LoVo (cell line): ENCODE results near the gene CRISP1.
A peak's percentile ranks its signal among the peaks of the same experiment; 100 is the strongest.
"Not testable (repeated sequence)": the region's sequence is repeated elsewhere in the genome, so short reads cannot be mapped to it uniquely, and the experiment has no call there.

Source experiments
- DNase-seq: peaks from one replicate; pipeline ENCODE4 v3.0.0-alpha.2; 2016; ENCODE audit warnings: low spot score

The CRISP1 gene, protein sequence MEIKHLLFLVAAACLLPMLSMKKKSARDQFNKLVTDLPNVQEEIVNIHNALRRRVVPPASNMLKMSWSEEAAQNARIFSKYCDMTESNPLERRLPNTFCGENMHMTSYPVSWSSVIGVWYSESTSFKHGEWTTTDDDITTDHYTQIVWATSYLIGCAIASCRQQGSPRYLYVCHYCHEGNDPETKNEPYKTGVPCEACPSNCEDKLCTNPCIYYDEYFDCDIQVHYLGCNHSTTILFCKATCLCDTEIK

DNA sequence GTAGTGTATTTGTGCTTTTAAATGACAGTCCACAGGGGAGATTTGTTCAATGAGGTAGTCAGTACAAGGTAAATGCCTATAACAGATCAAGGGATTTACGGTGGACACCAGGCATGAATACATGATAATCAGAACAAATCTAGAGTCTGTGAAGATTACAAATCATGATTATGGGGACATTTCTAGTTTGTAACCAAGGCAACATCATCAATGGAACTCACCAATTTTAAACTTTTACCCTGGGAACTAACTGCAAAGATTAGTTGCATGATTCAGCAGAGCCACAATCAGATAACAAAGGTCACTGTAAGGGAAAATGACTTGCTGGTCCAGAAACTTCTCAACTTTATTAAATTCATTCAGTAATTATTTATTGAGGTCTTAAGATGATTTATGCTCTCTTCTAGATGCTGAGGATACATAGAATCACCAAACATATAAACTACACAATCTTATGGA, at the start of gene CRISP1:
CRISP1 (minus strand) TSS at position 51 of the 459 bp plus-strand sequence. CDS start 9,135 bp downstream, outside the sequence.
- no peak for DNase-seq

DNA sequence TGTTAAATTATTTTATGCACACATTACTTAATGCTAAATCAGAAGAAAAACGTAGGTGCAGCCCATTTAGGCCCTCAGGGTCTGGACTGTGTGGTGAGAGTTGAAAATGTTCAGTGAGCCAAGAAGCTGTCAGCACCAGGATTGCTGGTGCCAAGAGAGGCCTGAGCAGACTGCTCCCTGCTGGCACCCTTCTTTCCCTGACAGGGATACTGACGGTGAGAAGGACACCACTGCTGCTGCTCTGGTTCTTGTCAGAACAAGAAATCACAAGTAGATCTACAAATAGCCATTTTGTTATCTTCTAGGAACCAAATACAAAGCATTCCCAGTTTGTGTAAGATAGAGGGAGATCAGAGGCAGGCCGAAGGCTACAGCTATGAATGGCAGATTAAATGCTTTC, 48.7 kb upstream of the CRISP1 start:
- DNase-seq, result no peak

DNA sequence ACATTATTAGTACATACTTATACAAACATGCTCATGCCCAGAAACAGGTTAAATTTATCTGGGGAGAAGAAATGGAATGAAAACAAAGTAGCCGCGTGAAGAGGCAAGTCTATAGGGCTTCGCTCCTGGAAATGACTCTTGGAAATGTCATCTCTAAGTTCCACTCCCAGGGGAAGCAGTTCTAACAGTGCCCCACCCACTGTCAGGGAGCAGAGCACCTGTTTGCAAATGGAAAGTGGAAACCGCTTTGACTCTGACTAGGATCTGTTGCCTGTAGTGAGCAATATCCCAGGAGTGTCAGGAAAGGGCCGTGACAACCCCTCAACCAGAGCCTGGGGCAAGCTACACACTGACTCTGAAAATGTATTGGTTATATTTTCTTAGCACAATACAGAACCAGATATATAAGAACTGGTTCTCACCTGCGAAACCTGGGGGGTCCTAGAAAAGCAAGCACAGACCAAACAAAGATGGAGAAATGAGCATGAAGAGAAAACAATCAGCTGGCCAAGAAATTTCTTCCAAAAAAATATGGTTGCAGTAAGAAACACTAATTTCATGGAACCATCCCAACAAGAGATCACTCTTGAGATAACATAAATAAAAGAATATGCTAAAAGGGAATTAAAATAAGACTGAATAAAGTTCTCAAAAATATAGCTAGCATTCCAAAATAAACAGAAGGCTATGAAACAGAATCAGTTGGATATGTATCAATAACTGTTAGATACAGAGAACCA, 47.5 kb upstream of the CRISP1 start:
- no peak for DNase-seq

DNA sequence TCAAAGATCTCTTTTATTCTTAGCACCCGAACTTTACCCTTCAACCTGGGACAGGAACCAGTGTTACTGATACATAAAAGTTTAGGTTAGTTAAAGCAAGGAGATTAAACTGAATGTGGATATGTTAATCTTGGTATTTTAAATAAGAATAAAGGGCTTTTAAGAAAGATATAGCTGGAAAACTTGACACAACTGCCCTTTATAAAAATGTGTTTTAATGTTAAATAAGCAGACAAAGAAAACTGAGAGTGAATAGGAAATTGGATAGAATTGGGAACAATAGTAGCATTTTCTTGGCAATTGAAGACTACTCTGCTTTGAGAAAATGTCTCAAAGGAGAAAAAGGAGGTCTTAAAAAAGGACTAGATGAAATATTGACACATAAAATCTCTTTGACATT, 45.9 kb upstream of the CRISP1 start:
- no peak for DNase-seq

DNA sequence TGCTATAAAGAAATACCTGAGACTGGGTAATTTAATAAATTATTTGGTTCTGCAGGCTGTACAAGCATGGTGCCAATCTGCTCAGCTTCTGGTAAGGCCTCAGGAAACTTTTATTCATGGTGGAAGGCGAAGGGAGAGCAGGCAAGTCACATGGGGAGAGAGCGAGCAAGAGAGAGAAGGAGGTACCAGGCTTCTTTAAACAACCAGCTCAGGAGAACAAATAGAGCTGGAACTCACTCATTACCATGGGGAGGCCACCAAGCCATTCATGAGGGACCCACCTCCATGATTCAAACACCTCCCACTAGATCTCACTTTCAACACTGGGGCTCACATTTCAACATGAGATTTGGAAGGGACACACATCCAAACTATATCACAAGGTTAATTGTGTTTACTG, 44.9 kb upstream of the CRISP1 start:
- no peak for DNase-seq

DNA sequence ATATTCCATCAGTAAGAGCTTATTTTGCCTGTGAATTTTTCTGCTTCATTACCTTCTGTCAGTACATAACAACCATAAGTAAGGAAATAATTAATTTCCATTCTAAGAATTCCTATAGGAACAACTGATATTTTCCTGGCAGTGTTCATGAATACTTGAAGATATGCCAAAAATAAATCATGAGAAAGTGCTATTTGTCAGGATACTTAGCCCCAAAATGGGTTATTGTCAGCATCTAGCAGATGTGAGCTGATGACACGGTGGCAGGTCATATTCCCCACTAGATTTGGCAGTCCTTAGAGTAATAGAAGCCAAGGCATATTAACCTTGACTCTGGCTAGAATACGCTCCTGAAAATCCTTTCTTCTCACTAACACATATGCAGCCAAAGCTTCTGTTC, 43.2 kb upstream of the CRISP1 start:
- no peak for DNase-seq

DNA sequence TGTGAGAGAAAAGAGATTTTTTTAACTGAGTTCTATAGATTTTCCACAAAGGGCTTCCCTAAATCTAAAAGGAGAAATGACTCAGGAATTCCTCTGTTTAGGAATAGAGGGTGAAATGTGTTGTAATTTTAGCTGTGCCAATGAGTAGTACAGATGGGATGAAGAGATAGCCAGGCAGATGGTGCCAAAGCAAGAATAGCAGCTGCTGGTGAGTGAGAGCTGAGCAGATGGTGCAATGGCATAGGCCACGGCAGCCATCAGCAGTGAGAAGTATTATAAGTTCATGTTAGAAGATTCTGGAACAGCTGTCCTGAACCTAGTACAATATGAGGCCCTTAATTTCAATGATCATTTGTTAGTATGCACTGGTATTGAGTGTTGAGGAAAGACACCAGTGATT, 40.2 kb upstream of the CRISP1 start:
- DNase-seq, result no peak

DNA sequence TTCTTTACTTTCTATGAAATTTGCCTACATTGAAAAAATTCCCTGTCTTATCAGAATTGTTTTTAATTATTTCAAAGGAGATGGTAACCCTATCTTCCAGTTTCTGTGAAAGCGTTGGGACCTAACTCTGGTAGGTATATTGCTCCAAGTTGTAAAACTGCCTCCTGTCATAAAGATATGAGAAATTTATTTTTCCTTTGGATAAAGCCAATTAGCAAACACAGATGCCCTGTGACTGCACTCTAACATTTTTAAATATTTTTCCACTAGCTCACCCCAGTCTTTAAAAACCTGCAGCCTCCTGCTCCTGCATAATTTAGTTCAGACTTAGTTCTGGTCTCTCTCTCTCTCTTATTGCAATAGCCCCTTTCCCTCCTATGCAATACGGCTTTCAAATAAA, 39.0 kb upstream of the CRISP1 start:
- no peak for DNase-seq

DNA sequence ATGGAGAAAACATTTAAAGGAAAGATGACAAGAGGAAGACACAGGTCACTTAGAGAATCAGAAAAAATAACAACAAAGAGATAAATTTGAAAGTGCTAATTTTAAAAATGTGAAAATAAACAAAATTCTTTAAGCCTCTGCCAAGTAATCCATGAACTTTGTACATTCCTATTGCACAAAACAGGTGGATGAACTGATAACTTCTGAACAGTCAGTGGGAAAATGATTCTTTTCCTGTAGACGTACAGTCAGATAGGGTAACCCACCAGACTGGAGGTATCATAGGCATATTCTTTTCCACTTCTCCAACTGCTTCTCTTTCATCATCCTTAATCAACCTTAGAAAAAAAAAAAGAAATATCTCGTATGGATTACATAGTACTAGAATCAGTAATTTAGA, 36.5 kb upstream of the CRISP1 start:
- no peak for DNase-seq

DNA sequence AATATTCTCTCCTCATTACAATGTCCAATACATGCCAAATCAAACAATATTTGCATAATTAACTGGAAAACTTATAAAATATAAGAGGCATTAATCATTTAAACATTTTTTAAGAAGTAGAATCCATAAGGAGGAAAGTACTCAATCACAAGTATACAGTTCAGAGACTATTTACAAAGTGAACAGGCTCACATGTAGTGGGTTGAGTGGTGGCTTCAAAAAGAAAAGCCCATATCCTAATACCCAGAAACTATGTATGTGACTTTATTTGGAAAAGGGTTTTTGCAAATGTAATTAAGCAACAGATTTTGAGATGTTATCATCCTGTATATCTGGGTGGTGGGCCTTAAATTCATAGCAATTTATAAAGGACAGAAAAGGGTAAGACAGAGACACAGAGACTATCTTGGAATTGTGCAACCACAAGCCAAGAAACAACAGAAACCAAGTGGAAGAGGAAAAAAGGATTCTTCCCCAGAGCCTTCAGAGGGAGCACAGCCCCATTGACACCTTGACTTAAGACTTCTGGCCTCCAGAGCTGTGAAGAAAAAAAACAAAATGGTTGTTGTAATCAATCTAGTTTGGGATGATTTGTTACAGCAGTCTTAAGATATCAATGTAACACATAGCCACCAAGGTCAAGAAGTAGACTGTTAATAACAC, 32.7 kb upstream of the CRISP1 start:
- DNase-seq, result no peak

DNA sequence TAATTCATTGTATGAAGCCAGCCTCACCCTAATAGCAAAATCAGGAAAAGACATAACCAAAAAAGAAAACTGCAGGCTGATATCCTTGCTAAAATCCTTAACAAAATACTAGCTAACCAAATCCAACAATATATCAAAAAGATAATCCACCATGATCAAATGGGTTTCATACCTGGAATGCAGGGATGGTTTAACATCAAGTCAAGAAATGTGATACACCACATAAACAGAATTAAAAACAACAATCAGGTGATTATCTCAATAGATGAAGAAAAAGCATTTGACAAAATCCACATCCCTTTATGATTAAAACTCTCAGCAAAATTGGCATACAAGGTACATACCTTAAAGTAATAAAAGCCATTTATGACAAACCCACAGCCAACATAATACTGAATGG, 29.2 kb upstream of the CRISP1 start:
- not testable (repeated sequence) for DNase-seq

DNA sequence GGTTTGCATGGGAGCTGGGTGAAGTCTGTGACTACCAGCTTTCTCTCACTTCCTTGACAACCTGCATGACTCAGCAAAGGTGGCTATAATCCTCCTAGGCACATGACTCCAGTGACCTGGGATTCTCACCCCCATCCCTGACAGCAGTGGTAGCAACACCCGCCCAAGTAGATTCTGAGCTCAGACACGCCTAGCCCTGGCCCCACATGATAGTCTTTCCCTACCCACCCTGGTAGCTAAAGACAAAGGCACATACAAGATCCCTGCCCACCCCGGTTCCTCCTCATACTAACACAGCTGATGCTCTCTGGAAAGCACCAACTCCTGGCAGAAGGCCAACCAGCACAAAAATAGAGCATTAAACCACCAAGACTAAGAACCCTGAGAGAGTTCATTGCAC, 25.9 kb upstream of the CRISP1 start:
- DNase-seq, result peak; percentile 13

DNA sequence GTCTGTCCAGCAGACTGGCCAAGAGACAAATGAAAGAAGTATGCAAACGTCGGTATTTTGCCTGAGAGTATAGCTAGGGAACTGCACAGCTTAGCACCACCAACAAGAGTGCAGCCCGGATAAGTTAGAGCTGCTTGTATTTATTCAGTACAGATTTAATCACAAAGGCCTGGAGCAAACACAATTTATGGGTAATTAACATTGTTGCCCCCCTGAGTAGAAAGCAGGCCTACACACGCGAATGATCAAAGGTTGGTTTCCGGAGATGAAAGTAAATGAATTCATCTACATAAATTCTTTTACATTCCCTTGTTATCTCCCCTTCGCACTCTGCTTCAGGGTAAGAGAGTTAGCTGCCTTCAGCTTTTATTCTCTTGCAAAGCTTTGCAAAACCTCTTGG, 24.7 kb upstream of the CRISP1 start:
- no peak for DNase-seq

DNA sequence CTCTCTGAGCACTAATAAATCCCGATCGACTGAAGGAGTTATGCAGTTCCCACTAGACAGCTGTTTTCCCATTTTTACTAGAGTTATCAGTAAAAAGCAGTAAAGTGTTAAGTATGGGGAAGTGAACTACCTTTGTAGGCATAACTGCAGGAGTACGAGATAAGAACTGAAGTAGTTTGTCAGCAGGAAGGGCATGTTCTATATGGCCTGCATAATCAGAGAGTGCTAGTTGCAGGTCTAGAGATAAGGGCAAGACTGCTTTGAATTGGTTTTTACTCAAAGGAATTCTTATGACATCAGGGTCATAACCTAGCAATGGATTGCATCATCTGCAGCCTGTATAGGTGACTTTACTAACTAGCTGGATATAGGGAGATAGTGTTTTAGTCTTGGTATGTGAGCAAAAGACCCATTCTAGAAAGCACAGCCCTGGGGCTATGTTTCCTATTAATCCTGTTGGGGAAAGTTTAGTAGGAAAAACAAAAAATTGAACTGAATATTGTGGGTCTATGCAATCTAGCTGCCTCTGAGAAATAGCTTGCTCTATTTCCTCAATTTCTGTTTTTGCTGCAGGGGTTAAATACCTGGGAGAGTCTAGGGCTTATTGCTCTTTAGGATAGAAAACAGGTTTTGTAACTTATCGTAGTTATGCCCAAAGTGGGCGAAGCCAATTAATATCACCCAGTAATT, 22.6 kb upstream of the CRISP1 start:
- DNase-seq, result peak; percentile 16

DNA sequence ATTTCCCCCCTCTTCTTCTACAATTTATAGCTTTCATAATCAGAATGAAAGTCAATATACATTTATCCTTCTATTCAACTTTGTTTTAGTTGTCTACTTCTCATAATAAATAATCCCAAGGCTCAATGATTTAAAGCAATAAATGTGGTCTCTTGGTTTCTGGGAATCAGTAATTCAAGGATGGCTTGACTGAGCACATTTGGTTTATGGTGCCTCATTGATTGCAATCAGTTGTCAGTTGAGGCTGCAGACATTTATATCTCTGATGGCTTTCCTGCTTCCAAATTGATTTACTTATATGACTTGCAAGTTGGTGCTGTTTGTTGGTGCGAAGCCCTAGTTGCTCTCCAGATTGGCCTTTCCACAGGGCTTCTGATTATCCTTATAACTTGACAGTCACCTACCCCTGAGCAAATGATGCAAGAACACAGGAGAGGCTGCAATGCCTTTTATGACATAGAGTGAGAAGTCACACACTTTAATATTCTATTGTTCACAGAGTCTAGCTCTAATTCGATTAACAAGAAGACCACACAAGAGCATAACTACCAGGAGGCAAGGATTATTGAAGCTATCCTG, 2.7 kb upstream of the CRISP1 start:
- no peak for DNase-seq

DNA sequence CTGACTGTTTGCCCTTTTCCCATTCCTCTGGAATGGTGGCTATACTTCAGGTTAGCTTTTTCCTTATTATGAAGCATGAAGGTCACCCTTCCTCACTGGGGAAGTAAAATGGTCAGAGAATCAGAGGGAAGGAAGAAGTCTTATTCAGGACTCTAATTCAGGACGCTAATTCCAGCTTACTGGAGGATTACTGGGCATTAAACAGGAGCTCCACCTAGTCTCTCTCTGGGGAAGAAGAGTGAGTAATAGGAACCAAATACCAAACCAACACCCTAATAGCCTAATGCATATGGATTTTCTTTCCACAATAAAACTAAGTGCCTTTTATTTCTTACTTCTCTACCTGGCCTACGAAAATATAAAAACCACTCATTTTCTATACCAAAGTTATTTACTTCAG, 10.1 kb downstream of the CRISP1 start:
- no peak for DNase-seq

DNA sequence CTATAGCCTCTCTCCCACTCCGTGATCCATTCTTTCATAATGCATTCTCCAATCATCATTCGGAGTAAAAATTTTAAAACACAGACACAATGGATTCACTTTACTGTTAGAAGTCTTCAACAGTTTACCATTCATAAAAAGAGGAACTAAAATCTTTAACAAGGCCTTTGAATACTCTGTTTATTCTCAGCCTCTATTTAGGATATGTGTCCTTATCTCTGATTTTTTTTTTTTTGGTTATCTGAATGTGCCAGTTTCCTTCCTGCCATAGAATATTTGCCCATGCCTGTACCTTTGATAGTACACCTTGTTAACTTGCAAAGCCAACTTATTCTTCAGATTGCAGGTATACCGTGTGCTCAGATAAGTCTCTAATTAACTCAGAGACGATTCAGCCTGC, 11.1 kb downstream of the CRISP1 start:
- no peak for DNase-seq

DNA sequence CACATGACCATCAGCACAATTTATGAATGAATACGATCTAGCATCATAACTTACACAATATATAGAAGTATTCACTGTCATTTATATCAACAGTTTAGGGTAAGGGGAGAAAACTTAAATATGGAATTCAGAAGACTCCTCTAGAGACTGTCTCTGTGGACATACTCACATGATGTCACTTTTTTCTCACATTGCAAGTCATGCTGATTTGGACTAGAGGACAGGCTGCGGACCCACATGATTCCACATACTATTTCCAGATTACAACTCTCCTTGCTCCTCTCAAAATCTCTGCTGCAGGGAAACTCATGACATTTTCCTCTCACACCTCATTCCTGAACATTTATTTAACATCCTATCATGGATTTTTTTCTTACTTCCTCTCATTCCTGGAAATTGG, 13.4 kb downstream of the CRISP1 start:
- DNase-seq, result no peak

DNA sequence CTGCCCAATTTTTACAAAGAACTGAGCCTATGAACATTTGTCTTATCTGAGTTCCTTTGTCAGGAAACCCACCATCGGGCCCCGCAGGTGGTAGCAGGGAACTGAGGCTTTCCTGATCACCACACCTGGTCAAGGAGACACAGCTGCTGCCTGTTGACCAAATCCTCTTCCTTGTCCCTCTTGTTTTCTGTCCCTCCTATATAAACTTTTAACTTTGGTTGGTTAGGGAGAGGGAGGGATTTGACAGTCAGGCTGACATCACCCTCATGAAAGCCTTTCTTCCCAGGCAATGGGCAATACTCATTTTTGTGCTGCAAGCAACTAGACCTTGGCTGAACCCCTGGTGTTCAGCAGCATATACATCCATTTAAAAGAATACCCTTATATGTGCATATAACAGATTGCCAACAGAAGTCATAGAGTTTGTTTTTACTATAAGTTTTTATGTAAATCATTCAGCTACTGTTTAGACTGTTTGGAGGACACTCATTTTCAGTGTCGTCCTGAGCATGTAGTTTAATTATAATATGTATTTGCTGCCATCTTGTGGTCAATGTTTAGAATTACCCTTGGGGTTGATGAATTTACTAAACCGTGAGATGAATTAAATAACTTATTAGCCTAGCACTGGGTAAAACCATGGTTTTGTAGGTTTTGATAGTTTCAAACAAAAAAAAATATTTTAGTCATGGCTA, 17.0 kb downstream of the CRISP1 start:
- peak; percentile 73 for DNase-seq

DNA sequence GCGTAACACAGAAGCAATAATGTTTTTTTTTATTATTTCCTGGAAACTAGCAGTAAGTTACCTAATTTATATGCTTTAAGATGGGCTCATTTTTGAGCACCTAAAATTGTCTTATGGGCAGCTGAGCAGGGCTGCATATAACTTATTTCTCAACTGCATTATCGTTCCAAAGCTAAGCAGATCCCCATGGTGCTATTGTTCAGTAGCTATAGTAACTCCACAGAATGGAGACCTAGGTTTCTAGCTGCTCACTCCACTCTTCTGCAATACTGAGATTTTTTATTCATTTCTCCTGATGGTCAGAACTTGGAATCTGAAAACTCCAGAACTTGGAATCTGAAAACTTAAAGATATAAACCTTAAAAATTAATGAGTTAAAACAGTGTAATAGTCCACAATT, 18.7 kb downstream of the CRISP1 start:
- DNase-seq, result no peak

DNA sequence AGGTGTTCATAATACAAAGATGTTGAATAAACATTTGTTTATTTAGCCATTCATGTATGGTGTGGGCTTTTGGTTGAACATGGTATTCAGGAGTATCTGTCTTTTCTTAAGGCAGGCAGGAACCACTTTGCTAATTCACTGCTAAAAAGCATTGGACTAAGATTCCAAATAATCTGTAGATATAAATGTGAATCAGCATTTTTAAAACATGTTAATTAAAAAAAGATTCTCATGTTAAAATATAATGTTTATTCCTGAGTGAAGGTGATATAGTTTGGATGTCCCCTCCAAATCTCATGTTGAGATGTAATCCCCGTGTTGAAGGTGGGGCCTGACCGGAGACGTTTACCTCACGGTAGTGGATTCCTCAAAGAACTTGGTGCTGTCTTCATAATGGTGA, 19.3 kb downstream of the CRISP1 start:
- DNase-seq, result no peak

DNA sequence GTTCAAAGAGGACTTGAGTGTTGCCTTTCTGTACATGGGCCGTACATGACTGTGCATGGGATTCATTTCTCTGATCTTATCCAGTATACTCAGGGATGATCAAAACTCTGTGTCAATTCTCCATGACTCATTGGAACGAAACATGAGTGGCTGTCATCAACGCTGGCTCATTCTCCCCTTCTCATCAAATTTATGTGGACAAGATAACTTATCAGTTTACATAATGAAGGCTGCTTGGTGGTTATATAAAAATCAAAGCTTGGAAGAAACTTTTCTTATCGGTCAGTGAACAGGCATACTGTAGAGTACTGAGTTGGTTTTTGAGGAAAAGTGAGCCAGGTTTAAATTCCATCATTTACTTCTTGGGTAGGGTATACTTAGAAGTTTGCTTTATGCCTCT, 24.9 kb downstream of the CRISP1 start:
- DNase-seq, result no peak
